Neuronal stem cell (in vitro differentiated cells): Measurements from ENCODE around the gene ACKR3.

Experiments used
- DNase-seq: peaks from one replicate; pipeline ENCODE4 v3.0.0-alpha.2; 2013; ENCODE audit warnings: low spot score
- H2AFZ ChIP-seq: one replicate; pipeline ENCODE4 v1.6.1; 2013; ENCODE audit warnings: mild to moderate bottlenecking, low read length, inconsistent platforms
- H2AK5ac ChIP-seq: 2 replicates; pipeline ENCODE4 v1.6.1; 2013; ENCODE audit warnings: low read depth, mild to moderate bottlenecking, inconsistent platforms, low read length, moderate library complexity, mixed read lengths
- H2BK120ac ChIP-seq: 2 replicates; pipeline ENCODE4 v1.6.1; 2013; ENCODE audit warnings: low read depth, mild to moderate bottlenecking, inconsistent platforms, low read length, moderate library complexity, mixed read lengths
- H2BK12ac ChIP-seq: one replicate; pipeline ENCODE4 v1.6.1; 2013; ENCODE audit warnings: low read length, inconsistent platforms
- H2BK15ac ChIP-seq: 2 replicates; pipeline ENCODE4 v1.6.1; 2013; ENCODE audit warnings: mild to moderate bottlenecking, low read length, inconsistent platforms, mixed read lengths
- H2BK5ac ChIP-seq: one replicate; pipeline ENCODE4 v1.6.1; 2013; ENCODE audit warnings: inconsistent platforms, mild to moderate bottlenecking, low read length, moderate library complexity
- H3K14ac ChIP-seq: one replicate; pipeline ENCODE4 v1.6.1; 2013; ENCODE audit warnings: low read length, inconsistent platforms
- H3K18ac ChIP-seq: 2 replicates; pipeline ENCODE4 v1.6.1; 2013; ENCODE audit warnings: low read length, inconsistent platforms
- H3K23ac ChIP-seq: 2 replicates; pipeline ENCODE4 v1.6.1; 2013; ENCODE audit warnings: low read depth, mild to moderate bottlenecking, mixed read lengths, low read length, inconsistent platforms; ENCODE audit not compliant: poor library complexity
- H3K27ac ChIP-seq: replicated peaks from 3 replicates; pipeline ENCODE4 v1.5.1; 2013; ENCODE audit warnings: low read length, inconsistent platforms
- H3K27me3 ChIP-seq, 3 experiments: 2 replicates each; pipeline ENCODE4 v1.6.1; 2013; ENCODE audit warnings: low read length in 3 of 3, mild to moderate bottlenecking in 2 of 3, inconsistent platforms in 1 of 3, low read depth in 1 of 3, mixed read lengths in 1 of 3, moderate library complexity in 1 of 3; ENCODE audit not compliant: control insufficient read depth in 3 of 3, insufficient read depth in 3 of 3
- H3K36me3 ChIP-seq, 2 donors: replicated peaks in 1 of 2; 2 replicates each; pipeline ENCODE4 v1.6.1; 2013; ENCODE audit warnings: low read length in 2 of 2; ENCODE audit not compliant: control insufficient read depth in 2 of 2, insufficient read depth in 2 of 2
- H3K4ac ChIP-seq: 2 replicates; pipeline ENCODE4 v1.6.1; 2013; ENCODE audit warnings: inconsistent platforms, mild to moderate bottlenecking, low read length, moderate library complexity
- H3K4me1 ChIP-seq, 2 donors: 1 replicate in 1 of 2; 2 replicates in 1 of 2; pipeline ENCODE4 v1.6.1; 2013; ENCODE audit warnings: low read length in 2 of 2, low read depth in 1 of 2; ENCODE audit not compliant: control insufficient read depth in 2 of 2, insufficient read depth in 1 of 2
- H3K4me2 ChIP-seq: one replicate; pipeline ENCODE4 v1.6.1; 2013; ENCODE audit warnings: mild to moderate bottlenecking, low read length, inconsistent platforms; ENCODE audit not compliant: insufficient read depth, poor library complexity, severe bottlenecking
- H3K4me3 ChIP-seq, 2 donors: 2 replicates each; pipeline ENCODE4 v1.5.1; 2013; ENCODE audit warnings: low read length in 2 of 2, mild to moderate bottlenecking in 2 of 2, inconsistent platforms in 1 of 2, moderate library complexity in 1 of 2
- H3K79me1 ChIP-seq: one replicate; pipeline ENCODE4 v1.6.1; 2013; ENCODE audit warnings: low read depth, mild to moderate bottlenecking, inconsistent platforms, low read length, moderate library complexity
- H3K9ac ChIP-seq: one replicate; pipeline ENCODE4 v1.6.1; 2013; ENCODE audit warnings: mild to moderate bottlenecking, low read depth, low read length, inconsistent platforms; ENCODE audit not compliant: poor library complexity
- H3K9me3 ChIP-seq, 2 donors: replicated peaks in 1 of 2; 2 replicates each; pipeline versions ENCODE3 to v1.6.1; 2013; ENCODE audit warnings: low read length in 2 of 2, mild to moderate bottlenecking in 2 of 2, inconsistent platforms in 1 of 2, low read depth in 1 of 2, mixed read lengths in 1 of 2, moderate library complexity in 1 of 2; ENCODE audit not compliant: control insufficient read depth in 2 of 2, insufficient read depth in 1 of 2
- H4K8ac ChIP-seq: one replicate; pipeline ENCODE4 v1.6.1; 2013; ENCODE audit warnings: low read depth, mild to moderate bottlenecking, inconsistent platforms, low read length, moderate library complexity
- H4K91ac ChIP-seq: one replicate; pipeline ENCODE4 v1.6.1; 2013; ENCODE audit warnings: low read length, low read depth, mild to moderate bottlenecking, inconsistent platforms; ENCODE audit not compliant: poor library complexity
- WGBS, 2 donors: extraction: QIAGEN DNeasy Blood & Tissue Kit; methylation state at CpG; one replicate each; pipeline ENCODE4 v1.1.7; 2013; ENCODE audit warnings: missing lambda C conversion rate in 2 of 2, mixed read lengths in 1 of 2; ENCODE audit not compliant: insufficient read length in 2 of 2, insufficient replicate concordance in 1 of 2; ENCODE audit errors: extremely low coverage in 2 of 2; 5-methylcytosine and 5-hydroxymethylcytosine counted together

ACKR3 gene

GRCh38 chr2:236554629-236555282, 14.9 kb upstream of the ACKR3 start:
- no peak for DNase-seq
- H3K4me2 ChIP-seq: no peak overlapping the region
- no peak overlapping the region for H3K14ac ChIP-seq
- no peak overlapping the region for H2AFZ ChIP-seq
- no peak overlapping the region for H3K4ac ChIP-seq
- peaks cover 9 to 21% of the 10 kb centered on the region in 2 donors for H3K4me1 ChIP-seq
- H2BK5ac ChIP-seq: no peak overlapping the region
- H2BK120ac ChIP-seq: no peak overlapping the region
- no peak overlapping the region for H3K4me3 ChIP-seq
- H2BK15ac ChIP-seq: no peak overlapping the region
- H3K9ac ChIP-seq: no peak overlapping the region
- H3K27me3 ChIP-seq: no peaks in the 10 kb centered on the region
- H3K27ac ChIP-seq: no peak overlapping the region
- no peaks in the 10 kb centered on the region for H3K79me1 ChIP-seq
- no peak overlapping the region for H4K8ac ChIP-seq
- no peak overlapping the region for H2BK12ac ChIP-seq
- no peak overlapping the region for H2AK5ac ChIP-seq
- no peaks in the 10 kb centered on the region for H3K36me3 ChIP-seq
- no peak overlapping the region for H3K23ac ChIP-seq
- H4K91ac ChIP-seq: no peak overlapping the region
- H3K18ac ChIP-seq: no peak overlapping the region
- H3K9me3 ChIP-seq: peaks cover 0 to 18% of the 10 kb centered on the region in 2 donors
- no CpG with 5 or more reads among the region's 7 CpGs for WGBS, 2 donors

GRCh38 chr2:236555481-236555880, 14.1 kb upstream of the ACKR3 start:
- H3K27ac ChIP-seq: no peak overlapping the region
- WGBS, 2 donors: no CpG with 5 or more reads among the region's 1 CpG

GRCh38 chr2:236557306-236558030, 12.2 kb upstream of the ACKR3 start:
- H3K27ac ChIP-seq: no peak overlapping the region

More at GRCh38 chr2:236555481-236555880, 14.1 kb upstream of the ACKR3 start:
- Histone ChIP-seq H2AFZ (no peak overlapping the region), H2AK5ac (no peak overlapping the region), H3K79me1 (no peaks in the 10 kb centered on the region), H2BK120ac (no peak overlapping the region), H3K4ac (no peak overlapping the region), H3K14ac (no peak overlapping the region), H3K9ac (no peak overlapping the region), H3K36me3 (no peaks in the 10 kb centered on the region), H4K8ac (no peak overlapping the region), H4K91ac (no peak overlapping the region), H3K27me3 (no peaks in the 10 kb centered on the region), H3K23ac (no peak overlapping the region), H3K18ac (no peak overlapping the region), H3K4me2 (no peak overlapping the region), H2BK5ac (no peak overlapping the region), H2BK15ac (no peak overlapping the region), H3K4me3 (no peak overlapping the region), H3K9me3 (peaks cover 0 to 18% of the 10 kb centered on the region in 2 donors), H2BK12ac (no peak overlapping the region), H3K4me1 (peaks cover 9 to 21% of the 10 kb centered on the region in 2 donors)
- no peak for DNase-seq

GRCh38 chr2:236558036-236558435, 11.6 kb upstream of the ACKR3 start:
- Histone ChIP-seq H2AK5ac (no peak overlapping the region), H2BK15ac (no peak overlapping the region), H3K36me3 (no peaks in the 10 kb centered on the region), H3K27ac (no peak overlapping the region), H2BK12ac (no peak overlapping the region), H3K9me3 (peaks cover 0 to 18% of the 10 kb centered on the region in 2 donors), H3K23ac (no peak overlapping the region), H2BK5ac (no peak overlapping the region), H3K9ac (no peak overlapping the region), H3K4me1 (no peaks in the 10 kb centered on the region), H3K79me1 (no peaks in the 10 kb centered on the region), H2BK120ac (no peak overlapping the region), H4K8ac (no peak overlapping the region), H3K4me3 (no peak overlapping the region), H3K4me2 (no peak overlapping the region), H3K14ac (no peak overlapping the region), H3K18ac (no peak overlapping the region), H3K4ac (no peak overlapping the region), H4K91ac (no peak overlapping the region), H3K27me3 (no peaks in the 10 kb centered on the region), H2AFZ (no peak overlapping the region)
- no CpG with 5 or more reads among the region's 11 CpGs for WGBS, 2 donors
- DNase-seq: no peak

More at GRCh38 chr2:236557306-236558030, 12.2 kb upstream of the ACKR3 start:
- no peak overlapping the region for H2AFZ ChIP-seq
- no peak overlapping the region for H2BK5ac ChIP-seq
- H3K23ac ChIP-seq: no peak overlapping the region
- H3K9me3 ChIP-seq: peaks cover 0 to 18% of the 10 kb centered on the region in 2 donors
- no peak overlapping the region for H3K14ac ChIP-seq
- no peak overlapping the region for H3K9ac ChIP-seq
- H4K91ac ChIP-seq: no peak overlapping the region
- no peak overlapping the region for H3K4ac ChIP-seq
- H3K79me1 ChIP-seq: no peaks in the 10 kb centered on the region
- H2AK5ac ChIP-seq: no peak overlapping the region
- no peaks in the 10 kb centered on the region for H3K27me3 ChIP-seq
- H2BK15ac ChIP-seq: no peak overlapping the region
- H3K36me3 ChIP-seq: no peaks in the 10 kb centered on the region
- H2BK120ac ChIP-seq: no peak overlapping the region
- no peak overlapping the region for H3K4me3 ChIP-seq
- no peak overlapping the region for H3K18ac ChIP-seq
- H3K4me1 ChIP-seq: peaks cover 0 to 4% of the 10 kb centered on the region in 2 donors
- no peak overlapping the region for H4K8ac ChIP-seq
- no CpG with 5 or more reads among the region's 3 CpGs for WGBS, 2 donors
- no peak for DNase-seq
- H2BK12ac ChIP-seq: no peak overlapping the region
- H3K4me2 ChIP-seq: no peak overlapping the region
